ENCODE data around the gene SPPL2C.
A peak's percentile ranks its signal among the peaks of the same experiment; 100 is the strongest.
"Not testable (repeated sequence)": the region's sequence is repeated elsewhere in the genome, so short reads cannot be mapped to it uniquely, and the experiment has no call there.

SPPL2C gene

DNA sequence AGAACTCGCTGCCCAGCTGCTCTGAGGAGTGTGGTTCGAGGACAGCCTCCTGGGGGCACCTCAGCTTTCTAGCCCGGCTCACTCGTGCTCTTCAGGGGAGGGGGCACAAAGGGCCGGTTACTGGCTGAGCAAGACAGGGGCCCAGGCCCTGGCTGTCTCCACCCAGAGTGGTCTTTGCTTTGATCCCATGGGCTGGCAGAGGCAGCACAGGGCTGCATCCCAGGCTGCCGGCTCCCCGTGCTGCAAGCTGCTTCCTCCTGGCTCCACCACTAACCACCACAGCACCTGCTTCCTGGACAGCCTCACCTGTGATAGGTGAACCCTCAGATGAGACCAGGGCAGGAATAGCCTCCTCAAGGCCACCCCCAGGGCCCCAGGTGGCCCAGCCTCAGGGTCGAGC is 6.8 kb downstream of the SPPL2C start:
- DNase-seq: no peak

DNA sequence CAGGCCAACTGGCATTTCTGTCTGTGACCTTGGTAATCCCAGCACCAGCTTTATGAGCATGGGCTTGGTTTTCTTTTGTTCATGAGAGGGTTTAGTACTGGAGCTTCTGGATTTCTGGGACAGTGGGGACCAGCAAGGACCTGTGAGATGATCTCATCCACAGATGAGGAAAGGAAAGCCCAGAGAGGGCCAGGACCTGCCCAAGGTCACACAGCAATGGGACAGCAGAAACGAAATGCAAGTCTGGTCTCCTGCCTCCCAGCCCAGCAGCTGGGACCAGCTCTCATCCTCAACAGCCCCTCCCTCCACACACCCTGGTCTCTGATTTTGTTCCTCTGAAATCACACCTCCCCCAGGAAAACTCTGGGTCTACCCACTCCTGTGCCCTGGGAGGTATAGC is 7.2 kb downstream of the SPPL2C start:
- DNase-seq: no peak

DNA sequence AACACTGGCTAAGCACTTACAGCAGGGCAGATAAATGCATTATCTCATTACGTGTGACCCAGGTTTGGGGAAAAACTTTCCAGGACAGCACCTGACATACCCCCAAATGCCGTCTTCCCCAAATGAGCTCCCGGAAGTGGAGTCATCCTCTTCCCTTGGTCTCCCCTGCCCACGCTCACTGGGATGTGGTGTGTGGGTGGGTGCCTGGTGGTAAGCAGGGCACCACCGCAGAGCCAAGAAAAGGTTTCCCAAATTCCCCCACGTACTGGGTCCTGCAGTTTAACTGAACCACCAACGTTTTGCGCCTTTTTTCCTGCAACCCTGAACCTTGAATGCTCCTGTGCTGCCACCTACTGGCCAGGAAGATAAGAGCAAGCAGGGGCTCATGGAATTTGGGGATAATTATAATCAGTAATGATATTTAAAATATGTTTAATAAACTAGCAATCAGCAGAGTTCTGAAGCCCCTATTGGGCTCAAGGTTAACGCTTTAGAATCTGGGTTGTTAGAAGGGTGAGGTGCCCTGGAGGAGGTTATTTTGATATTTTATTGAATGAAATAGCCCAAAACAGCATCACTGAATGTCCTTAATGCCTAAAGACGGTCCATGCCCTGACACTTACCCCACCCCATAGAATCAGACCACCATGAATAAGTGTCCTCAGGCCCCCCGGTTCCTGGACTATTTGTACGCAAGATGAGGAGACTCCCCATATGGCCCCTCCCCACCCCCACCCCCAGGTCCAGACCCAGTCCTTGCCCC is 8.0 kb downstream of the SPPL2C start:
- DNase-seq: peak; percentile 13

DNA sequence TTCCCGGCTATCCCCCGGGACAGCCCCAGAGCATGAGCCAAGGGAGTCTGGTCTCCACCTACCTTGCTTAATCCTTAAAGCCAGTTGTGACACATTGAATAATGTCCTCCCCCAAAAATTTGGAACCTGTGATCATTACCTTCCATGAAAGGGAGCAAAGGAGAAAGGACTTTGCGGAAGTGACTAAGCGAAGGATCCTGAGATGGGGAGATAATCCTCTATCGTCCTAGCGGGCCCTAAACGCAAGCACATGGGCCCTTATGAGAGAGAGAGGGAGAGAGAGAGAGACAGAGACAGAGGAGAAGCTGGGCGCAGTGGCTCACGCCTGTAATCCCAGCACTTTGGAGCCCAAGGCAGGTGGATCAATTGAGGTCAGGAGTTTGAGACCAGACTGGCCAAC is 9.5 kb downstream of the SPPL2C start:
- DNase-seq: no peak

DNA sequence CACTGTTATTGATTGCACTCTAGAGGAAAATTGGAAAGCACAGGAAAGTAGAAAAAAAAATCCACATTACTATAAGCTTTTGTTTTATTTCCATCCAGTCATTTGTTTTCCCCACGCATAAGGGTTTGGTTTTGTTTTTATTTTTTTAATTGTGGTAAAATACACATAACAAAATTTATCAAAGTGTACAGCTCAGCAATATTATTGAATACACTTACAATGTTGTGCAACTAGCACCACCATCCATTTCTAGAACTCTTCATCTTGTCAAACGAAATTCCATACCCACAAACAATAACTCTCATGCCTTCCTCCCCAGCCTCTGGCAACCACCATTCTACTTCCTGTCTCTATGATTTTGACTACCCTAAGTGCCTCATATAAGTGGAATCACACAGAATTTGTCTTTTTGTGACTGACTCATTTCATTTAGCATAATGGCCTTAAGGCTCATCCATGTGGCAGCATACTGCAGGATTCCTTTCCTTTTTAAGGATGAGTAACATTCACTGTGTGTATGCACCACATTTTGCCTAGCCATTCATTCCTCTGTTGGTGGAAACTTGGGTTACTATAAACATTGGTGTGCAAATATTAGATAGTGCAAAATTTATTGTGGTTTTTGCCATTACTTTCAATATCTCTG is 11.1 kb downstream of the SPPL2C start:
- no peak for DNase-seq

DNA sequence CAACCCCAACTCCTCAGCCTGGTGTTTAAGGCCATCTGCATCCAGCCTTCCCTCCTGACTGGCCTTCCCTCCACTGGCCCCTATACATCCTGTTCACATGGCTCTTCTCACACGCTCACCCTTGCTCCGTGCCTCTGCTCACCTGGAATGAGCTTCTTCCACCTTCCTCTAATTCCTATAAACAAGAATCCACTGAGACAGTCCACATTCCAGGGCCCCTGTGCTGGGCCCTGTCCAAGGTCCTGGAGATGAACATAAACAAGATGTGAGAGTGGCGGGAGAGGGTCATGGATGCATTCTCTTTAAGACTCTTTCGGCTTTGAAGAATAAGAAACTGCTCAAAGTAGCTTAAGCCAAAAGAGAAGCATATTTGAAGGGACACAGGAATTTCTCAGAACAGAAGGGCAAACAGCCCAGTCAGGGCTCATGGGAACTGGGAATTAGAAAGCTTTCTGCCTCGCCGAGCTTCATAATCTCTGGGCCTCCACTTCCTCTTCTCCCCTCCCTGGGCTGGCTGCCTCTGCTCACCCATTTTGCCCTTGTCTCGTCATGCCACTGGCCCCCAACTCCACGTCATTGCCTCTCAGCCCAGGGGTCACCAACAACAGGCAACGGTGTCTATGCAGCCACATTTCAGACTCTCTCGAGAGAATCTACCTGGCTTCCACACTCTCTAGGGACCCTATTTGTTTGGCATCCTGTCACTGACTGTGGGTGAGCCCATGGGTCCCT is 13.5 kb downstream of the SPPL2C start:
- no peak for DNase-seq

DNA sequence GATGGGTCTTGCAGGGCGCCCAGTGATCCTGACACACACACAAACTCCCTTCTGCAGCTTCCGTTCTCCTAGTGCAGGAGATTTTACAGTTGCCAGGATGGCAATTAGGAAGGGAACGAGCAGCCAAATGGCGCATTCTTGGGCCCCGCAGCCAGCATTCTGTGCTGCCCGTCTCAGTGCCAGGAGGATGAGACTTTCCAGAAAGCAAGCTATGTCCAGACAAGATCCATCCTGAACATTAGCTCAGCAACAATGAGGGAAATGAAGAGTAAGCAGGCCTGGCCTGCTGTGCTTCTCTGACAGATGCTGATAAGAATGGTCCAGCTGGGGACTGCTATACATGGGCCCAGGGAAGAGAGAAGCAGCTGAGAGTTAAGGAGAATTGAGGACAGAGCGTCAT is 16.5 kb downstream of the SPPL2C start:
- no peak for DNase-seq

DNA sequence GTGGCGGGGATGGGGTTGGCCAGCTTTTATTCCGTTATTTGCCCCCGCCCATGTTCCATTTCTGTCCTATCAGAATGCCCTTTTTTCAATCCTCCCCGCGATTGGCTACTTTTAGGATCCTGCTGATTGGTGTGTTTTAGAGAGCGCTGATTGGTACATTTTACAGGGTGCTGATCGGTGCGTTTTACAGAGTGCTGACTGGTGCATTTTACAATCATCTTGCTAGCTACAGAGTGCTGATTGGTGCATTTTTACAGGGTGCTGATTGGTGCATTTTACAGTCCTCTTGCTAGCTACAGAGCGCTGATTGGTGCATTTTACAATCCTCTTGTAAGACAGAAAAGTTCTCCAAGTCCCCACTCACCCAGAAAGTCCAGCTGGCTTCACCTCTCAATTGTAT is 17.4 kb downstream of the SPPL2C start:
- DNase-seq: not testable (repeated sequence)

DNA sequence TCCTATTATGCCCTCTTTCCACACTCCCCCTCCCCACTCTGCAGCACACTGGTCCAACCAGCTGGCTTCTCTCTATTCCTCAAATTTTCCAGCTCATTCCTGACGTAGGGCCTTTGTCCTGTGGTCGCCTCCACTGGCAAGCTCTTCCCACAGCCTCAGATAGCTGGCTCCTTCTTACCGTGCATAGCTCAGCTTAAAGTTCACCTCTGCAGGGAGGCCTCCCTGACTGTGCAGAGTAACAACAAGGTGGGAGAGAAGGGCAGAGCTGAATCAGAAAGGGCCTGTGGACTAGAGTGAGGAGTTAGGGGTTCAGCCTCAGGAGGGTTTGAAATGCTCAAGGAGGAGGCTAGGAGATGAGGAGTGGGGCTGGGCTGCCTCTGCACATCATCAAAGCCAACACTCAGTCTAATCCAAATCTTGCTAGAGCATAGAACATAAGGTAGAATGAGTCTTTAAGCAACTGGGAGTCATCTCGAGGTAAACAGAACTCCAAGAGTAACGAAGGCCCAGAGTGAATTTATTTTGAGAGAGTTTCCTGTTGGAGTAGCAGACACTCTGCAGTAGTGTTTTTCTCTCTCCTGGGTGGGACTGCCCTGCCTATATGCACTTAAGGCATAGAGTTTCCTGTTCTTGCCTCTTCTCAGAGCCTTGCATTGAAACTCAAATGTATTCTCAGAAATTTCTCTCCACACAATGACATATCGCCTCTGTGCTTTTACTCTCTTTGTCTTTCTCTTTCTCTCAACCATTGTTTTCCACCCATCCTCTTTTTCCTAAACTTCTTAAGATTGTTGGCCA is 19.4 kb downstream of the SPPL2C start:
- DNase-seq: no peak

DNA sequence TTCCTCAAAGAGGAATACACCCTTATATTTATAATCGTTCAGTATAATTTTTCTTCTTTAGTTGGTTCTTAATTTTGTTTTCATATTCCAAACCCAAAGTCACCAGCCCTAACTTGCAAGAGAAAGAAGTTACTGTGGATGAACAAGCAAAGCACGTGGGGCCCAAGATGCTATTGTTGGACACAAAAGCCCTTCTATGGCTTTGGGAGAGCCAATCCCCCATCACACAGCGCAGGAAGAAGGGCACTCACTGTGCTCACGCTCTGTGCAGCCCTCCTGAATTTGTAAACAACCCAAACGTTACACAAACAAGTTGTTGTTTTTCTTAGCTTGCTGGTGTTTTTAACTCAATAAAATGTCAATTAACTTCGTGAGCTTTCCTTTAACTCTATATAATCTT is 22.5 kb downstream of the SPPL2C start:
- no peak for DNase-seq

DNA sequence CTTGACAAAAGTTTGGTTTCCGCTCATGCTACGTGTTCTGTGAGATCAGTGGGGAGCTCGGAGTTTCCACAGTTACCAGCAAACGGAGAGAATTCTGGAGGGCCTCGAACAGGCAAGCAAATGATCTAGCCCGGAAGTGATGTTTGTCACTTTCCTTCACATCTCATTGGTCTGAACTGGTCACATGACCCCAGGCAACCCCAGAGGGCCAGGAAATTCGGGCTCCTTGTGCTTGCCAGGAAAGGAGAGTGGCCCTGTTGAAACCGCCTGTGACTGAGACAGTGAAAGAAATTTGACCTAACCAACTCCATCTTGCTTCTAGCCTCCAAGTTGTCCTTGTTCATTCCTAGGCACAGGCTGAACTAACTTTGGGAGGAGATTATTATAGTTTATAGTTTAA is 23.0 kb downstream of the SPPL2C start:
- DNase-seq: no peak

DNA sequence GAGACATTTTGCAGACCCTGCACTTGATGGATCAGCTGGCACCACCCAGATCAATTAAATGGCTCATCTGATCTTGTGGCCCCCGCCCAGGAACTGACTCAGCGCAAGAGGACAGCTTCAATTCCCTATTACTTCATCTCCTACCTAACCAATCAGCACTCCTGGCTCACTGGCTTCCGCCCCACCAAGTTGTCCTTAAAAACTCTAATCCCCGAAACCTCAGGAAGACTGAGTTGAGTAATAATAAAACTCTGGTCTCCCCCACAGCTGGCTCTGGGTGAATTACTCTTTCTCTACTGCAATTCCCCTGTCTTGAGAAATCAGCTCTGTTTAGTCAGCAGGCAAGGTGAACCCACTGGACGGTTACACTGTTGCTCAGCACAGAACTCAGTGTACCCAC is 23.6 kb downstream of the SPPL2C start:
- DNase-seq: no peak

DNA sequence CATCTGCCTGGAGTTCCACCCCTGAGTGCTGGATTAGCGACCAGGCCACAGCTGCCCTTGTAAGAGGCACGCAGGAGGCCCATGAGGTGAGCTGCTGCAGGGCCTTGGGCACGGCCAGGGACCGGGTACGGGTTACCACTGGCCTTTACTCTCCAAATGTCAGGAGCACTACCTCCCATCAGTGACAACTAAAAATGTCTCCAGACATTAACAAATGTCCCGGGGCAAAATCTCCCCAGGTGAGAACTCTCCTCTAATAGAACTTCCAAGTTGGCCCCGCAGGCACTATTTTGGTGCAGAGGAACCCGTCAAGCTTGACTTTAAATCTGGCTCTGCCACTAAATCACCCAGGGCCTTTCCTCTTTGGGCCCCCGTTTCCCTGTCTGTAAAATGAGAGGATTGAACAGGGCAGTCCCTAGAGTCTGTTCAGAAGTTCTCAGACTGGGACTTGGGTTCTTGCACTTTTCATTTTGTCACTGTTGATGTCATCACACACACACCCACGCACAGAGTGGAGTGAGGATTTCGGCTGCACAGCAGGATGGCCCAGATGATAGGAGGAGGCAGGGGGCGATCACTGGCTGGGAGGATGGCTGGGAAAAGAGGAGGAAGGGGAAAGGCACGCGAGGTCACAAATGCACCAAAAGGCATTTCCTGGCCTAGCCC is 25.1 kb downstream of the SPPL2C start:
- no peak for DNase-seq

DNA sequence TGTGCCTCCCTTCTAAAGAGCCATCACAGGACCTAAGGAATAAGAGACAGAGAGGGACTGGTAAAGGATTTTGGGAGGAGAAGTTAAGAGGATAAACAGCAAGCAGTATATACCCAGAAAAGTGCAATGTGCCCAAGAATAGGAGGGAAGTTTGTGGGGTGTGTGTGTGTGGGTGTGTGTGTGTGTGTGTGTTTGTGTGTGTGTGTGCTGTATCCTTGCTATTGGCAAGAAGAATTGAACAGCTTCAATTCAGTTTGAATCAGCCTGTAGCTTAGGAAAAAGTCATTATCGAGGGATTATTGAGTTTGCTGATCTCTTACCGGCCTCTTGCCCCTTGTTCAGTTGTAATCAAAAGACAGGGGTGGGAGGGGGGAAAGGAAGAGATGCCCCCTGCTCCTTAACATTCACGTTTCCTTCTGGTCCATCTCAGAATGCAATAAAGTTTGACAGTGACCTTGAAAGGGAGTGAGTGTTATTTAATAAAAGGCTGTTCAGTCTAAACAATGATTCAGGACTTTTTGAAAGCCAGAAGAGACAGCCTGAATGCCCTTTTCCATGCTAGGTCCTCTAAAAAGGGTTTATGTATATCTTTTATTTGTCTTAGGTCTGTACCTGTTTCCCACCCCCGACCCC is 25.8 kb downstream of the SPPL2C start:
- no peak for DNase-seq

DNA sequence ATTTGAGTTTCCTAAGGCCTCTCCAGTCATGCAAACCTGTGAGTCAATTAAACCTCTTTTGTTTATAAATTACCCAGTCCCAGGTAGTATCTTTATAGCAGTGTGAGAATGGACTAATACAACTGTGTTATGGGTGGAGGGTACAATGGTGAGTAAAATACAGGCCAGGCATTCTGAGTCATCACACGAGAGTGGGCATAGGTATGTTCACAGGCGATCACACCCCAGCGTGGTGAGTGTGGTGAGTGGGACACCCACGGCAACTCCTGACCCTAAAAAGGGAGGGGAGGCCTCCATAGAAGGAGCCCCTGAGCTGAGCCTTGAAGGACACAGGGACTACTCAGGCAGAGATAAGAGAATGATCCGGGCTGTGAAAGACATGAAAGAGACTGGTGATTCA is 27.0 kb downstream of the SPPL2C start:
- no peak for DNase-seq

DNA sequence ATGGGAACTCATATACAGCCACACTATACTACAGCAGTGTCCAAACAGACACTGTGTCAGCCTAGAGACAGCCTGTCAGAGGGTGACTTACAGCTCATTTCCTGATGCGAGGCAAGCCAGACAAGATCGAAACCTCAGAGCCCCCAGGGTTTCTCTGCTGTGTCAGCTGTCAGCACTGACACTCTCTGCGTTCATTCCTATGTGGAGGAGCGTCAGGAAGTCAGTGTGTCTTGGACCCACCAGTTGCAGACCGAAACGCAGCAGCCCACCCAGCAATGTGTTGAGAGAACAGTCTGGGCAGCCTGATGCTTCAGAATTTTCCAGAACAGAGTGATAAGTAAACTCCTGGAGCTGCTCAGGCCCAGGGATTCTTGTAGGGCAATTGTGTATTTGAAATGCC is 29.0 kb downstream of the SPPL2C start:
- no peak for DNase-seq

DNA sequence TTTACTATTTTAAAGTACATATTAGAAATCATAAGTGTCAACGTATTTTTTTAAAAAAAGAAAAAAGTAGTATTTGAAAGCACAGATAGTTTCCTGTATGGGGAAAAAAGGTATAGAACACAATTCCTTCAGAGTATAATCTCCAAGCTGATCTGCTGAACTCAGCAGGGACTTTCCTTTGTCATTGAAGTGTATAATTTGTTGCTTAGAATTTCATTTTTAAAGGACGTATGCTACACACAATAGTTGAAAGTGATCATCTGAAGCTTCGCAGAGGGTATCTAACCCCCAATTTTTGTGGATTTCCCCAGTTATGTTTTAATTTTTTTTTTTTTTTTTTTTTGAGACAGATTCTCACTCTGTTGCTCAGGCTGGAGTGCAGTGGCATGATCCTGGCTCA is 29.5 kb downstream of the SPPL2C start:
- no peak for DNase-seq

DNA sequence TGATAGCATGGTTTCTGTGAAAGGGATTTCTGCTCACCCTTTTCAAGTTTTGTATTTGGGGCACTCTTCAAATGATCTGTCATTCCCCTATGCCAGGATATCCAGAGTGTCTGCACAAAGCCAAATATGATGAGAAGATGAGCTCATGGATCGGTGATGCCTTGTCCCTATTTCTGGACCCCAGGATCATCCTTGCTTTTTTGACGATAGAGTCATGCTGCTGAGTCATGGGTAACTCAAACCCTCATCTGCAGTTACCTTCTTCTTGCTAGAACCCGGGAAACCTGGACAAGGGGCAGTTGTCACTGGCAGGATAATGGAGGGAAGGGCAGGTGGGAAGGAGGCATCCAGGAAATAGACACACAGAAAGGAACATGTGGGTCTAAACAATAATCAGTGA is 31.9 kb downstream of the SPPL2C start:
- no peak for DNase-seq

DNA sequence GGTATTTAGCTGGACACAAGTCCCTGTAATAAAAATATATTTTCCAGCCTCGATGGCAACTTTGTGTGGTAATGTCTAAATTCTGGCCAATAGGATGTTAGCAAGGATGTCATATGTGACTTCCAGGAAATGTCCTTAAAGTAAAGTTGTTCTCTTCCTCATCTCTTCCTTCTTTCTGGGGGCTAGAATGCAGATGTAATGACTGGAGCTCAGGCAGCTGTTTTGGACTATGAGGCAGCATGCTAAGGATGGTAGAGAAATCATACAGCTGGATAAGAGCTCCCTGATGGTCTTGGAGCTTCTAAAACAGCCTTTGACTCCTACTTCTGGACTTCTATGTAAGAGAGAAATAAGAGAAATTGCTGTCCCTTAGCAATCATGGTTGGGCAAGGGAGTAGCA is 32.8 kb downstream of the SPPL2C start:
- no peak for DNase-seq

DNA sequence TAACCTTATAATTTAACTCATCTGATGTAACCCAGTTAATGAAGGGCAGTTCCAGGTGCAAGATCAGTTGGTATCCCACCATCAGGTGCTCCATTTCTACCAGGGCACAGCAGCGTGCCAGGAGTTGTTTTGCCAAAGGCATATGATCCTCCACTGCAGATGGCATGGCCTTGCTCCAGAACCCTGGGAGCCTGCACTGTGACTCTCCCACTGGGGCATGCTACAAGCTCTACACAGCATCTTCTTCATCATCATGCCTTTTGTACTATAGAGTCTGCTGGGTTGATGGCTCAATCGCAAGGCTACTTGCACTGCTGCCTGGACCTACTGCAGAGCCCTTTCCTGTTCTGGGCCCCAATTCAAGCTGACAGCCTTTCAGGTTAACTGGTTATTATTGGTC is 38.4 kb downstream of the SPPL2C start:
- no peak for DNase-seq

DNA sequence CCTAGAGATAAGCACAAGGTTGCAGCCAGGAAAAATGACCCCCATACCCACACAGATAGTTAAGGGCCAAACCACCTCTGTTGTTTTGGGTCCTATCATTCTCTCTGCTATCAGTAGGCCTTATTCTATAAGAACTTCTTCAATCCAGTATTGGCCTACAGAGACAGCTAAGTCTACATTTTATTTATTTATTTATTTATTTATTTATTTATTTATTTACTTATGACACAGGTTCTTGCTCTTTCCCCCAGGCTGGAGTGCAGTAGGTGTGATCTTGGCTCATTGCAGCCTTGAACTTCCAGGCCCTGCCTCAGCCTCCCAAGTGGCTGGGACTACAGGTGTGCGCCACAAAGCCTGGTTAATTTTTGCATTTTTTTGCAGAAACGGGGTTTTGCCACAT is 42.2 kb downstream of the SPPL2C start:
- DNase-seq: no peak

DNA sequence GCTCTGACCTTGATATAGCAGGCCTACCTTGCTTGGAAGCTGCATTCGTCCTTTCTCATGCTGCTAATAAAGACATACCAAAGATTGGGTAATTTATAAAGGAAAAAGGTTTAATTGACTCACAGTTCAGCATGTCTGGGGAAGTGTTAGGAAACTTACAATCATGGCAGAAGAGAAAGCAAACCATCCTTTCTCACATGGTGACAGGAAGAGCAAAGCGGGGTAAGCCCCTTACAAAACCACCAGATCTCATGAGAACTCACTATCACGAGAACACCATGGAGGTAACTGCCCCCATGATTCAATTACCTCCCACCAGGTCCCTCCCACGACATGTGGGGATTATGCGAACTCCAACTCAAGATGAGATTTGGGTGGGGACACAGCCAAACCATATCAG is 43.7 kb downstream of the SPPL2C start:
- DNase-seq: no peak
